DMS153 treated with DMSO at 0.1 percent for 48 hours (cell line): Measurements from ENCODE around the gene CDC123.
"Not testable (repeated sequence)": the region's sequence is repeated elsewhere in the genome, so short reads cannot be mapped to it uniquely, and the experiment has no call there.

ENCODE experiments used
- DNase-seq: peaks from one replicate; lab custom pipeline; 2025; ENCODE audit not compliant: unreplicated experiment; lab: John Stamatoyannopoulos, UW

Gene CDC123

GRCh38 chr10:12195603-12196506 lies at the start of gene CDC123, which contains the start of gene NUDT5:
TSS of gene CDC123 (plus strand) at chr10:12196188. CDS start at chr10:12196246, 58 bp downstream.
TSS of gene NUDT5 (minus strand) at chr10:12195891. CDS start at chr10:12186291, 9,600 bp downstream.
- DNase-seq, result peak; percentile 48

GRCh38 chr10:12150163-12150562 lies 45.8 kb upstream of the CDC123 start:
- no peak for DNase-seq

- no peak for DNase-seq
These were observed 41.5 kb upstream of the CDC123 start for GRCh38 chr10:12154516-12154915.

DNA sequence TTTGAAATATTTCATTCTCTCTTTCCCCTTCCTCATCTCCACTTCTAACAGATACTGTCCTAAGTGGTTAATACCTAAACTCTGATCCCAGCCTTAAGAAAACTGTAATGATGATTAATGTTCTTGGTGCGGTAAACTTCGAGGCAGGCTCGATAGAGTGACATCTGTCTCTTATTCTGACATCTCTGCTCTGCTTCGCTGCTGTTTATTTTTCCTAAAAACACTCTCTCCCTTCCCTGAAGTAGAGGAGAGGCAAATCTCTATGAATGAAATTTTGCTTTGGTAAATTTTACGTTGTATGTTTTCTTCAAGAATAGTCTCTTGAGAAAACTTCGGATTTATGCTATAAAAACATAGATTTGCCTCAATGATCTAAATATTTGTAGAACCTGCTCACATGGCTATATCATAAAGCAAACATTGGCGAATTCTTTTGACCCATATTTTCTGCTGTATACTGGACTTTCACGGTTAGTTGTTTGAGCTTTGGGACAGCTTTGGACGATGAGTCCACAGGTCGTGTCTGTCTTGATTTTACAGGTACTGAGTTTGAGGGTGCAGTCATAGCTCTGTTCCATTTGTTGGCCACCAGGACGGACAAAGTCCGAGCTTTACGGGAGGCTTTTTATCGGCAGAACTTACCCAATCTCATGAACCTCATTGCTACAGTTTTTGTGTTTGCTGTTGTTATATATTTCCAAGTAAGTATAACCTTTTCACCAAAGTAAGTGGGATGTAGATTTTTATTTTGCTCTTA lies 39.4 kb upstream of the CDC123 start:
- no peak for DNase-seq

- no peak for DNase-seq
These were observed 37.9 kb upstream of the CDC123 start for GRCh38 chr10:12158111-12158510.

DNA sequence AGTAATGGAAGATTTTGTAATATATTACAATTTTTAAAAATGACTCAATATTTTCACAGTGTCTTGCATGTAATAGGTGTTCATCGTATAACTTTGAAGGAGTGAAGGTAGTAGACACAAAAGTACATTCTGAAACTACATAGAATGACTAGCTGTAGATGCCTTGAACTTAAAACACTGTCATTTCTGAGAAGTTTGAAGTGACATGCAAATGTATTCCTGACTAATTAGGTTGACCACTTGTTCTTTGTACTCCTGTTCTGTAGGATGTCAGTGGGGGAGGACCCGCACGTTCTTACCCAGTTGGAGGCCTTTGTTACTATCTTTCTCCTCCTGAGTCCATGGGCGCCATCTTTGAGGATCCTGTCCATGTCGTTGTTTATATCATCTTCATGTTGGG lies 35.3 kb upstream of the CDC123 start:
- no peak for DNase-seq

DNA sequence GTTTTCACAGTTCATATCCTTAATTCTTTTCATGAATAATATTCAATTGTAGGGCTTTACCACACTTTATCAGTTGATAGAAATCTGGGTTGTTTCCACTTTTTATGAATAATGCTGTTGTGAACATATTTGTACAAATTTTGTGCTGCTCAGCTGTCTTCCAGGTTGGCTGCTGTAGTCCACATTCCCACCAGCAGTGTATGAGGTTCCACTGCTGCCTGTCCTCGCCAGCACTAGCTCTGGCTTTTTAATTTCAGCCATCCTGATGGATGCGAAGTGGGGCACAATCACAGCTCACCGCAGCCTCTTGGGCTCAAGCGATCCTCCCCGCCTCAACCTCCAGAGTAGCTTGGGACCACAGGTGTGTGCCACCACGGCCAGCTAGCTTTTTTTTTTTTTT lies 33.1 kb upstream of the CDC123 start:
- DNase-seq, result no peak

DNA sequence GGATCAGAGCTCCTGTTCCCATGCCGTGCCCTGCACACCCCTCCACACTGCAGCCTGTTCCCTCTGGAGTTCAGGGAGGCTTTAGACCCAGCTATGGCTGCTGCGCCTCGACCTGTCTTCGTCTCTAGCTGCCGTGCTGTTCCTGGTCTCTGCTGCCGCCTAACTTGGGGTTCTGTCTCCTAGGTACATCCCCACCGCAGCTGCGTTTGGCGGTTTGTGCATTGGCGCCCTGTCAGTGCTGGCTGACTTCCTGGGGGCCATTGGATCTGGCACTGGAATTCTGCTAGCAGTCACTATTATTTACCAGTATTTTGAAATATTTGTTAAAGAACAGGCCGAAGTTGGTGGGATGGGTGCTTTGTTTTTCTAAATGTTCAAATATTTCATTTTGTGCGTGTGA lies 31.9 kb upstream of the CDC123 start:
- DNase-seq, result no peak

DNA sequence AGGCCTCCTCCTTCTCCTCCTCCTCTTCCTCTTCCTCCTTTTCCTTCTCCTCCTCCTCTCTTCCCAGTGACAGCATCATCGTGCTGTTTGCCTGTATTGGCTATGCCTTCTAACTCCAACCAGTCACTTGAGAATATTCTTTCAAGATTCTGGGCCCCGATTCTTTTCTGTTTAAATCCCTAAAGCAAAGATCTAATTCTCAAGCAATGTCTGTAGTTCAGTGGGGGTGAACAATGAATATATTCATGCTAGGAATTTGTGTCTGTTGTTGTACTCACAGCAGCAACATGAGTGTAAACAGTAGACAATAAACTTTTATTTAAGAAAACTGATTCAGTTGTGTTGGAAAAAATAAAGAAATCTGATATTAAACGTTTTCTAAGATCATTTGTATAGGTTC lies 31.0 kb upstream of the CDC123 start:
- no peak for DNase-seq

DNA sequence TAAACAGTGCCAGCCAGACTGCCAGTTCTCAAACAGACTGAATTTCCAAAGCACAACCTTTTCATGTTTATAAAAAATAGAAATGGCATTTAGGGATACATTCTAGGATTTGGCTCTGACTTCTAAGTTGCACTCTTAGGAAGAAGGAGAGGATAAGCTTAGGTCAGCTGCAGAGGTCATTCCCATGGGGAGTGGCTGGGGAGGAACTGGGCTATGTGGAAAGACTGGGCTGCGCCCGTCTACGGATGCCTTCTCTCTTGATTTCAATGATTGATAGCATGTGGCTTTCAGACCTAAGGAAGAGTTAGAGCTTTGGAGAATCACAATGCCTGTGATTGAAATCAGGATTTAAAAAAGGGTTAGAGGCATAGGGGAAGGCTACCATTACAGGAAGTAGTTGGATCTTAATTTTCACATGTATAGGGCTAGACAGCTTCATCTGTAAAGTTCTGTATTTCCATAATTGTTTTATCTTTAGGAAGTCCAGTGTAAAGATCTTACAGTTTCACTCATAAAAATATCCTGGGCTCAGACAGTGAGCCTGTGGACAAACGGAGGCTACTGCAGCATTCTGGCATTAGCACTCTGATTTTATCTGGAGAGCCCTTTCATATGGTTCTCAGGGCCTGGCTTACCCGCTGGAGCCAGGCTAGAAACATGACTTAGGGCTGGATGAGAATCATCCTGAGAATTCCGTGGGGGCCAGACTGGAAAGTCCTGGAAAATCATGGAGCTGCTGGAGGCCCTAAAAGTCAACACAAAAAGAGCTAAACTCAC lies 29.8 kb upstream of the CDC123 start:
- no peak for DNase-seq

DNA sequence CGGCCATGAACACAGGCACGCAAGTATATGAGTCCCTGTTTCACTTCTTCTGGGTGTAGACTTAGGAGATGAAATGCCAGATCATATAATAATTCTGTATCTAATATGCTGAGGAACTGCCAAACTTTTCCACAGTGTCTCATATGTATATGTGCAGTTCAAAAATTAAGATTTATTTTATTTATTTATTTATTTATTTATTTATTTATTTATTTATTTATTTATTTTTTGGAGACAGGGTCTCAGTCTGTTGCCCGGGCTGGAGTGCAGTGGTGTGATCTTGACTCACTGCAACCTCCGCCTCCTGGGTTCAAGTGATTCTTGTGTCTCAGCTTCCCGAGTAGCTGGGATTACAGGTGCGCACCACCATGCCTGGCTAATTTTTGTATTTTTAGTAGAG lies 24.5 kb upstream of the CDC123 start:
- not testable (repeated sequence) for DNase-seq

GRCh38 chr10:12177642-12178041 lies 18.3 kb upstream of the CDC123 start:
- DNase-seq, result no peak

DNA sequence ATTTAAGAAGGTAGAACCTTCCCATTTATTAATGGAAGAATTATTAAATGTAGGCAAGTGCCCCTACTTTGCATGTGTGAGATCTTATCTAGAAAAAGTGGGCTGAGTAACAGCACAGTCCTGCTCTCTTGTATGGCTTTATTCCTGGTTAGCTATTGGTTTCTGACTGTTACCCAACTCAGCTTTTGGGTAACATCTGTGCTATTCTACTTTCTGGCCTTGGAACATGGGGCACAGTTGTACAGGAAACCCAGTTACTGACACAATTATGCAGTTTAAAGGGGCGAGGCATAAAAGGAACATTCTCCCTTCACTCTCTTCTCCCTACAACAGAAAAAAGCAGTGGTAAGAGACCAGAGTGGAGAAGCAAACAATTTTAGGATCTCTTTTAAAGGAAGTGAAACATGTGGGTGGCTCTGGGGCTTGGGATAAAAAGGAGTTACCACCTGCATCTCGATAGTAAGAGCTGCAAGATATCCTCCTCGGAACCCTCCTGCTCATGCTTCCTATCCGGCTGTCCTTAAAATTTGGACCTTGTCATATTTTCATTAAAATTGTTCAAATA lies 16.3 kb upstream of the CDC123 start:
- DNase-seq, result no peak

DNA sequence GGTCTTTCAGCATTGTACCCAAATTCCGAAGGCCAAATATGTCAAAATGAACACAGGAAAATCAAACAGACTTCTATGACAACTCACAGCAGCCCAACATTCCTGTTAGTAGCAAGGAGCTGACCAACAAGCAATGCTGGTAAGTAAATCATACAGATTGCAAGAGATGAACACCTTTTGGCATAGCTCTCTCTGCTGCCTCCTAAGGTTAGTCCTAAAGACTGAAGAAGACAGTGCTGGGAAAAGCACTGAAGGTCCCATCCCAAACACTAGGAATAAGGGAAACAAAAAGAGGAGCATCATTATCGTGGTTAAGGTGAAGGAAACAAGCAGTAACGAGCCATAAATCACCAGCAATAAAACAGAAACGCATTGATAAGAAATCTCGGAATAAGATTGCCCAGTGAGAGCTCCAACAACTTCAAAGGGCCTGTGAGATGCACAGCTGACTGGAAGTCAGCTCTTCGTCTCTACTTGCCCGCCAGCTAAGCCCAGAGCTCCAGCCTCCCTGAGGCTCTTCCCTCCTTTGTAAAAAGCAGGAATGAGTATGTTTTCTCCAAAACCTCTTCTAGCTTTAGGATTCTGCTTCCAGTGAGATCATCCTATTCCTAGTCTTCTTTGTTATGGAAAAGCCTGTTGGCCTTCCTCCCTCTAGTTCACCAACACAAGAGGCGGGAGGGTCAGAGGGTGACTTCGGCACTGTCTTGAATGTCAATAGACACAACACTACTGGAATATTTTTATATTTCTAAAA lies 15.6 kb upstream of the CDC123 start:
- DNase-seq, result no peak

DNA sequence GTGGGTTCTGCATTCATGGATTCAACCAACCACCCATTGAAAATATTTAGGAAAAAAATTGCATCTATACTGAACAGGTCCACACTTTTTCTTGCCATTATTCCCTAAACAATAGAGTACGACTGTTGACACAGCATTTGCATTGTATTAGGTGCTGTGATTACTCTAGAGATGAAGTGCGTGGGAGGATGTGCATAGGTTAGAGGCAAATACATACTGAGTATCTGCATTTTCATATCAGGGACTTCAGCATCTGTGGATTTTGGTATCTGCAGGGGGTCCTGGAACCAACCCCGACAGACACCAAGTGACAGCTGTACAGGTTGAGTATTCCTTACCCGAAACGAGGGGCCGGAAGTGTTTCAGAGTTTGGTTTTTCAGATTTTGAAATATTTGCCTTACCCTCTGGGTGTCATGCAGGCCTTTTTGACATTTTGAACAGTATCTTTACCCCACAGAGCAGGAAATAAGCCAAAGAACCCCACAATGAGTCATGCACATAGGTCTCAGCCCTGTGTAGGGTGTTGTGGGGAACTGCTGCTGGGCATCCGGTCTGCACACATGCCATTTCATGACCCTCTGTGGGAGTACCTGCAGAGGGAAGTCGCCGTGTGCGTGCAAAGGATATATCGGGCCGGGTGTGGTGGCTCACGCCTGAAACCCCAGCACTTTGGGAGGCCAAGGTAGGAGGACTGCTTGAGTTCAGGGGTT lies 14.8 kb upstream of the CDC123 start:
- no peak for DNase-seq

- DNase-seq, result no peak
These were observed 11.8 kb upstream of the CDC123 start for GRCh38 chr10:12184165-12184564.

DNA sequence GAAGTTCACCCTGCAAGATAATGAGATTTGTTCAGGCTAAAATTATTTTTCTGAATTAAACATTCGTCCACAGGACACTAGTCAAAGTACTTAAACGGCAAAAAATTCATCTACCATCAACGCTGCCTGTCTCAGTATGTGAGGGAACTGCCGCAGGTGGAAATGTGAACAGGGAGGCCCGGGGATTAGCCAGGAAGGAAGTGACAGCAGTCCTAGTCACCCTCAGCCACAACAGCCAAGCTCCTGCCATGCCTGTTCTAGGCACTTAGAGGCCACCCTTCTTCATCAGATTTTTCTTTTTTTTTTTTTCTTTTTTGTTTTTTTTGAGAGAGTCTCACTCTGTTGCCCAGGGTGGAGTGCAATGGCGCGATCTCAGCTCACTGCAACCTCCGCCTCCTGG lies 9.7 kb upstream of the CDC123 start:
- DNase-seq, result no peak

- no peak for DNase-seq
These were observed 8.6 kb upstream of the CDC123 start for GRCh38 chr10:12187321-12187905.

DNA sequence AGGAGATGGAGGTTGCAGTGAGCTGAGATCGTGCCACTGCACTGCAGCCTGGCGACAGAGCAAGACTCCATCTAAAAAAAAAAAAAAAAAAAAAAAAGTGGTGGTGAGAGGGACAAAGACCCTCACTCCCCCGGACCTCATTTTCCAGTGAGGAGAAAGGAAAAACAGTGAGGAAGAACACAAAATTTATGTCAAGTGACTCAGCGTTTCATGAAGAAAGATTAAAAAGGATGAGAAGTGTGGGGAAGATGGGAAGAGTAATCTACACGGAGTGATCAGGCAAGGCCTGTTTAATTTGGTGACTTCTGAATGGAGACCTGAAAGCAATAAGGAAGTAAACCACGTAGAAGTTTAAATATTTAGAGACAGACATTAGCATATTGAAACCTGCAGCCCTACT lies 7.3 kb upstream of the CDC123 start:
- no peak for DNase-seq
